Stimulated activated CD4-positive, alpha-beta T cell treated with anti-CD3 and anti-CD28 coated beads, Interleukin-1b, Interleukin-23, amount 100 ng/mL, for 1 hour (primary cell): ENCODE results near the gene CLDND2.

Experiments used
- DNase-seq, 2 donors: peaks; one replicate each; pipeline ENCODE4 v3.0.0-alpha.2; 2020; ENCODE audit warnings: low read depth in 2 of 2

The CLDND2 gene

GRCh38 chr19:51331193-51331592 is 37.6 kb downstream of the CLDND2 start:
- DNase-seq, result no peak

DNA sequence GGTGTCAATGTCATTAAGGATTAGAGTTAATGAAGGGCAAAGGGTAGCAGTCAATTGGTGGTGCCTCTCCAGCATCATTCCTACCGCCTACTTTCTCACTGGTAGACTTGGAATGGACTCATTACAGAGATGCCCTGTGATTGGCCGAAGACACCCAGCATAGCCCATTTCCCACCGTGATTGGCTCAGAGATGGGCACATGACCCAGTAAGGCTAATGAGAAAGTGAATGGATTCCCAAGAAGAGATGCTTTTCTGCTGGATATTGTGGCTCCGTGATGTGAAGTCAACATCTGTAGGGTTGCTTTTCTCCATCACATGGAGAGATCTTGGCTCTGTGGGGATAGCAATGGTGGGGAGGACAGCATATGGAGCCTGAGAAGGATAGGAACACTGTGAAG is 38.4 kb downstream of the CLDND2 start:
- no peak for DNase-seq

- DNase-seq, result no peak
Observed at GRCh38 chr19:51329411-51329810, 39.4 kb downstream of the CLDND2 start.

GRCh38 chr19:51327066-51328001 is 41.5 kb downstream of the CLDND2 start:
- DNase-seq, result peak in 1 of 2 donors; percentile 25

DNA sequence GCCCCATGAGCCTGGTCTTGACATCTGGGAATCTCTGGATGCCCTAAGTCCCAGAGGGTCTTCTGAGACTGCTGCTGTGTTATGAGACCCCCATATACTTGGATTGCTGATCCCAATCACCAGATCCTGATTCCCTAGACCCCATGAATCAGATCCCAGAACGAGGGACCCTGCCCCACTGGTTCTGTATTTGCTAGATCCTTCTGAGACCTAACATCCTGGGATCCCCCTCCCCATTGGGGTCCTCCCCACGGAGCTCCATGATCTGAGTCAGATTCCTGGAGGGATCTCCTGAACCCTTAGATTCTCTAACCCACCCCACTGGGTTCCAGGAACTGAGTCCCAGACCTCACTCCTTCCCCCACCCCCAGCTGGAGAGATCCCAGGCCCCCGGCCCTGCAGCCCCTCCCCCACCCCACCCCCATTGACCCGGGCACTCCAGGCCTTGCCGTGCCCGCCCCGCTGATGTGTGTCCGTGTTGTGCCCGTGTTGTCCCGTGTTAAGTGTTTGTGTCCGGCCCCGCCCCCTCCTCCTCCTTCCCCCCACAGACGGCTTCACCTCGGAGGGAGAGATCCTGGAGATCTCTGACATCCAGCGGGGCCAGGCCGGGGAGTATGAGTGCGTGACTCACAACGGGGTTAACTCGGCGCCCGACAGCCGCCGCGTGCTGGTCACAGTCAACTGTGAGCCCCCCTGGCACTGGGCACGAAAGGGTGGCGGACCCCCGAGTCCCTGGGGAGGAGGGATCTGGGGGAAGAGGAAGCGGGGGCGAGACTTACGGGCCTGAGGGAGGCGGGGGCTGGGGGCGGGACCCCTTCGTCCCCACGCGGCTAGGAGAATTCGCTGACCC is 42.4 kb downstream of the CLDND2 start:
- DNase-seq, result no peak

GRCh38 chr19:51325161-51325976 is 43.4 kb downstream of the CLDND2 start:
- DNase-seq, result no peak

- no peak for DNase-seq
Observed at GRCh38 chr19:51324167-51324481, 44.7 kb downstream of the CLDND2 start.

DNA sequence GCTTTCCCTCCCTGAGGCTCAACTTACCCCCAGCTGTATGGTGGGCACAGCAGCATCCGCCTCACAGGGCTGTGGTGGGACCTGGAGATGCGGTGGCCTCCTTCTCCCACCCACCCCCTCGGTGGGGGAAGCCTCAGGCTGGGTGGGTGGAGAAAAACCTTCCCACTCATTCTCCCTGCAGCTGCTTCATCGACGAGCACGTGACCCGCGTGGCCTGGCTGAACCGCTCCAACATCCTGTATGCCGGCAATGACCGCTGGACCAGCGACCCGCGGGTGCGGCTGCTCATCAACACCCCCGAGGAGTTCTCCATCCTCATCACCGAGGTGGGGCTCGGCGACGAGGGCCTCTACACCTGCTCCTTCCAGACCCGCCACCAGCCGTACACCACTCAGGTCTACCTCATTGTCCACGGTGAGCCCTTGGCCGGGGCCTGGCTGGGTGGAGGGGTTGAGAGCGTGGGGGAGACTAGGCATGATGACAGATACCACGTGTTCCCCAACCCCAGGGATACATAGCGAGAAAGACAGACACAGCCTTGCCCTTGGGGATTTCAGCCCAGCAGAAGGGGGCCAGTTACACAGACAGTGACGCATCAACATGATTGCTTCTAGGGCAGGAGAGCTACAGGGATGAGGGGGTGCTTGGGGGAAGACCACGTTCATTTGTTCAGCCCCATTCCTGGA is 45.2 kb downstream of the CLDND2 start:
- DNase-seq, result no peak

GRCh38 chr19:51321799-51322198 is 47.0 kb downstream of the CLDND2 start:
- DNase-seq, result no peak

DNA sequence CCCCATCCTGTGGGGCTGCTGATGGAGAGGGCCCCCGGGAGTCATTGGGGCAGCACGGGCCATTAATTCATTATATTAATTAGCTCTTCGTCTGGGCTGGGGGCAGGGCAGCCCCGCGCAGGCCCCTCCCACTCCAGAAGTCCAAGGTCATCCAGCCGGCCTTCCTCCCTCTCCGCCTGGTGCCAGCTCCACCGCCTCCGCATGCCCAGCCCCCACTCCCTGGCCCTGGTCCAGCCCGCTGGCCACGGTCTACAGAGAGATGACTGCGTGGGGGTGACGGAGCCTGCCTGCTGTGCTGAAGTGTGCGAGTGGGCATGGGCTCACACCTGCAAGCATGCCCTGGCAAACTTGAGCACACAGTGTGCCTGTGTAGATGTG is 48.5 kb downstream of the CLDND2 start:
- DNase-seq, result no peak

DNA sequence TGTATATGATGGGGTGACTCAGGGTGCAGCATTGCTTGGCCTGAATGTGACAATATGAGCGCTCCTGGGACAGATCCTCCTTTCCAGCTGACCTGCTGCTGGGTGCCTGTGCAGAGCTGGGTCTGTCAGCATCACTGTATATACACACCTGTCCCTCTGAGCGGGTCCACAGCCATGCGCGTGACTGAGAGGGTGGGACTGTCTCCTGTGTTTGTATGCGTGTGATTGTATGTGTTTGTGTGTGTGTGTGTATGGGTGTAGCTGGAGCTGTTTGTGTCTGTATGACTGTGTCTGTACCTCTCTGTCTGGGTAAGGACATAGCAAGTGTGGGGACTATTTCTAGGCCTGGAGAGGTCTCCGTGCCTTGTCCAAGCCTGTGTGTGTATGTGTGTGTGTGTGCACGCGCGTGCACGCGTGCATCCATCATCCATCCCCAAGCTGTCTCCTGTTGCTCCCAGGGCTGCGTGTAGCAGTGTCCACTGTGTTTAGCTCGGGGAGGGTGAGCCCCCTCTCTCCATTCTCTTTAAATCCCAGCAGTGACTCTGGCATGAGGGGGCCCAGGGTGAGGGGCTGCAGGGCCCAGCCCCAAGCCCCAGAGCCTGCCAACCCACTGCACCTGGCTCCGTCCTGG is 49.0 kb downstream of the CLDND2 start:
- no peak for DNase-seq

DNA sequence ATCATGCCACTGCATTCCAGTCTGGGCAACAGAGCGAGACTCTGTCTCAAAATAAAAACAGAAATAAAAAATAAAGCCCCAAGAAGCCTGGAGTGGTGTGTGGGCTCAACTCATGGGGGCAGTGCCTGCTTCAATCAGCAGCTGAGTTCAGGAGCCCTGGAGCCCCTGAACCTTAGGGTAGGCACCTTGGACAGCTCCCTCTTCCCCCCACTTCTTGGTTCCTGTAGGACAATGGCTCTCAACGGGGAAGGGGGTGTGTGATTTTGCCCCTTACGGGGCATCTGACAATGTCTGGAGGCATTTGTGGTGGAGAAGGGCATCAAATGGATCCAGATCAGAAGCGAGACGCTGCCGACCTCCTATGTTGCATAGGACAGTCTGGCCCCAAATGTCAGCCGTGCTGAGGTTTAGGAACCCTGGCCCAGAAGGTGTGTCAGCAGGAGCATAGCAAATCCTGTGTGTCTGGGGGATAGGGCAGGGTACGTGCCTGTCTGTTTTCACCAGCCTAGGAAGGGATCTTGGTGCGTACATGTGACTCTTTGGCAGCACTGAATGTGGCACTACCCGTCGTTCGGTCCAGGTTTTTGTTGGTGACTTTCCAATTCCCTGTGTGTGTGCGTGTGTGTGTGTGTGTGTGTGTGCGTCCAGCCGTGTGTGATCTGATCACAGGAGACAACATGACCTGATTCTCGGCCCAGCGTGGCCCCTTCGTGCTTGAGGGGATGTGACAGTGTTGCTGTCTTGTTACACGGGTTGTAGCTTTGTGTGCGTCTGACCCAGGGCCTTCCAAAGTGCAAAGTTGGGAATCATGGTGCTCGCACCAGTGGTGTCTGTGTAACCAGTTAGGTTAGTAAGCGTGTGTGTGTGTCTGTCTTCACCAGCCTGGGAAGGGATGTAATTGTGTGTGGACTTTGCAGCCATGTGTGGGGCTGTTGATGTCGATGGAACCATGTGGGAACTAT is 49.8 kb downstream of the CLDND2 start:
- no peak for DNase-seq

- DNase-seq, result no peak
Observed at GRCh38 chr19:51317968-51318367, 50.8 kb downstream of the CLDND2 start.

DNA sequence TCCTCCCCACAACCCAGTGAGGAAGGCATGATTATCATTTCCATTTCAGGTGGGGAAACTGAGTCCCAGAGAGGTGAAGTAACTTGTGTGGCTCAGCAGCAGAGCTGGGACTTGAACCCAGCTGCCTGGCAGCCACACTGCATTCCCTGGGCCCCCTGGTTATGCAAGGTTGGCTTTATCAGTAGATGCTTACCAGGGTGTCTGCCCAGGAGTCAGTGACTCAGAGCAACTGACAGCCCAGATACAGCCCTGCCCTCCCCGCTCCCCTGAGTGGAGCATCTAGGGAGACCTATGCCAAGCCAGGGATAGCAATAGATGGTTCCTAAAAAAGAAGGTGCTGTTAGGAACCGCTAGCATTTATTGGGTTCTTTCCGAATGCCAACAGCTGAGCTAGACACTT is 51.4 kb downstream of the CLDND2 start:
- DNase-seq, result no peak
